OCI-LY7 (cell line): ENCODE data around the gene DPPA2.

Experiments
- EZH2phosphoT487 ChIP-seq: fragments of 200-600 bp; sonication (generic); IDR thresholded peaks from 2 replicates; pipeline ENCODE4 v1.6.1; 2018; ENCODE audit warnings: low read depth, borderline replicate concordance, mild to moderate bottlenecking, mixed run types, antibody characterized with exemption, low read length, moderate library complexity, mixed read lengths
- TF ChIP-seq, protein P1 (sequence below): fragments of 200-600 bp; sonication (generic); conservative IDR thresholded peaks from 2 replicates; pipeline ENCODE4 v1.5.1; 2014; ENCODE audit warnings: mild to moderate bottlenecking, antibody characterized with exemption, low read length, moderate library complexity, mixed read lengths

DNA sequence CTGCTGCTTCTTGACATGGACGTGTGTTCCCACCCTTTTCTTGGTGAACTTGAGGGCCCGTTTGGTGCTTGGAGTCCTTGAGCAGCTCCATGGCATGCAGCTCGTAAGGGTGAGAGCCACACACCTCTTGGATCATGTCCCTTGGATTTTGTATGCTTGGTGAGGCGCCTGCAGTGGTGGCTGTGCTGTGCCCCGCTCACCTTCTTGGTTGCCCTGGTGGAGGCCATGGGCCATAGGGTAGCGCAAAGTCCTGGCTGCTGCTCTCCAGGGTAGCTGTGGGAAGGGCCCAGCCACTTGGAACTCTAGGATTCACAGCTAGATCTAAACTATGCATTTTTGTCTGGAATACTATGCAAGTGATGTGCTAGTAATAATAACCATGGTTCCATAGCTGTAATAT, 47.8 kb upstream of the DPPA2 start:
- TF ChIP-seq, protein P1, sequence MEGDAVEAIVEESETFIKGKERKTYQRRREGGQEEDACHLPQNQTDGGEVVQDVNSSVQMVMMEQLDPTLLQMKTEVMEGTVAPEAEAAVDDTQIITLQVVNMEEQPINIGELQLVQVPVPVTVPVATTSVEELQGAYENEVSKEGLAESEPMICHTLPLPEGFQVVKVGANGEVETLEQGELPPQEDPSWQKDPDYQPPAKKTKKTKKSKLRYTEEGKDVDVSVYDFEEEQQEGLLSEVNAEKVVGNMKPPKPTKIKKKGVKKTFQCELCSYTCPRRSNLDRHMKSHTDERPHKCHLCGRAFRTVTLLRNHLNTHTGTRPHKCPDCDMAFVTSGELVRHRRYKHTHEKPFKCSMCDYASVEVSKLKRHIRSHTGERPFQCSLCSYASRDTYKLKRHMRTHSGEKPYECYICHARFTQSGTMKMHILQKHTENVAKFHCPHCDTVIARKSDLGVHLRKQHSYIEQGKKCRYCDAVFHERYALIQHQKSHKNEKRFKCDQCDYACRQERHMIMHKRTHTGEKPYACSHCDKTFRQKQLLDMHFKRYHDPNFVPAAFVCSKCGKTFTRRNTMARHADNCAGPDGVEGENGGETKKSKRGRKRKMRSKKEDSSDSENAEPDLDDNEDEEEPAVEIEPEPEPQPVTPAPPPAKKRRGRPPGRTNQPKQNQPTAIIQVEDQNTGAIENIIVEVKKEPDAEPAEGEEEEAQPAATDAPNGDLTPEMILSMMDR = no peak
- no peak for TF ChIP-seq EZH2phosphoT487
